Calu3 (cell line): ENCODE results near the gene WBP2. TPM values are rescaled to one million over a fixed set of nuclear protein-coding genes. Genes with fewer than 3 reads are reported as not detected.

ENCODE experiments used
- BruUV-seq: library from RNA; stranded (reverse); fragments of 400-500 nt; replicated peaks from 2 replicates; lab custom pipeline; 2021; lab: Mats Ljungman, UMichigan
- CTCF ChIA-PET: fragments of 300-600 bp; sonication (Branson Sonifier 250); formaldehyde crosslinking; loops from one replicate; lab custom pipeline; 2022; ENCODE audit warnings: antibody characterized with exemption; lab: Charles Lee
- DNase-seq: peaks from one replicate; pipeline ENCODE4 v3.0.0; 2022
- H3K27ac Mint-ChIP-seq: one replicate; pipeline ENCODE4 v1.8.0; 2022; ENCODE audit warnings: mixed read lengths; ENCODE audit not compliant: unreplicated experiment
- H3K27me3 Mint-ChIP-seq: one replicate; pipeline ENCODE4 v1.8.0; 2022; ENCODE audit warnings: mixed read lengths; ENCODE audit not compliant: unreplicated experiment
- H3K36me3 Mint-ChIP-seq: one replicate; pipeline ENCODE4 v1.8.0; 2022; ENCODE audit warnings: mild to moderate bottlenecking, moderate library complexity, mixed read lengths; ENCODE audit not compliant: insufficient read depth, unreplicated experiment
- H3K4me1 Mint-ChIP-seq: one replicate; pipeline ENCODE4 v1.8.0; 2022; ENCODE audit warnings: mild to moderate bottlenecking, low read depth, mixed read lengths; ENCODE audit not compliant: unreplicated experiment
- H3K4me3 Mint-ChIP-seq: one replicate; pipeline ENCODE4 v1.8.0; 2022; ENCODE audit warnings: mild to moderate bottlenecking, low read depth, moderate library complexity, mixed read lengths; ENCODE audit not compliant: unreplicated experiment
- H3K9me3 Mint-ChIP-seq: one replicate; pipeline ENCODE4 v1.8.0; 2022; ENCODE audit warnings: low read depth, mixed read lengths; ENCODE audit not compliant: unreplicated experiment
- CTCF ChIP-seq: fragments of 200-600 bp; IDR thresholded peaks from one replicate; pipeline ENCODE4 v1.8.0; 2022; ENCODE audit warnings: antibody characterized with exemption; ENCODE audit not compliant: unreplicated experiment
- intact Hi-C: fragments of 100-400 bp; cut with micrococcal nuclease; formaldehyde crosslinking; loops from one replicate; pipeline ENCODE4 v1.10.0; 2022; ENCODE audit not compliant: unreplicated experiment
- total RNA-seq: library from RNA; stranded (reverse); gene quantifications from 2 replicates; pipeline ENCODE4 v1.2.3, GENCODE V29; 2022

WBP2 gene
- total RNA-seq, 1 experiment from 2014 or later, result 126 TPM

- TF ChIP-seq CTCF, result peak; percentile 90
- intact Hi-C loops, result loop anchor here (5.0 kb wide), 1 partner anchor 42 kb away; no protein-coding TSS in a partner anchor
- Mint-ChIP-seq H3K27me3 (no peaks in the 10 kb centered on the region), H3K9me3 (no peaks in the 10 kb centered on the region), H3K4me1 (peaks cover 18% of the 10 kb centered on the region), H3K4me3 (peak overlapping the region; percentile 68), H3K36me3 (peaks cover 76% of the 10 kb centered on the region), H3K27ac (peak overlapping the region; percentile 94)
- no TSS peak for BruUV-seq
- DNase-seq, result peak; percentile 96
- CTCF ChIA-PET, result interaction anchor here (0.5 to 4.2 kb wide), 15 partner anchors 10 to 1335 kb away, joined by 3 to 46 read pairs (median 4); partner anchors contain the start of genes MRPL38, TRIM47, TRIM65 and WBP2
Observed at GRCh38 chr17:75845058-75845711, 9.9 kb downstream of the WBP2 start.

DNA sequence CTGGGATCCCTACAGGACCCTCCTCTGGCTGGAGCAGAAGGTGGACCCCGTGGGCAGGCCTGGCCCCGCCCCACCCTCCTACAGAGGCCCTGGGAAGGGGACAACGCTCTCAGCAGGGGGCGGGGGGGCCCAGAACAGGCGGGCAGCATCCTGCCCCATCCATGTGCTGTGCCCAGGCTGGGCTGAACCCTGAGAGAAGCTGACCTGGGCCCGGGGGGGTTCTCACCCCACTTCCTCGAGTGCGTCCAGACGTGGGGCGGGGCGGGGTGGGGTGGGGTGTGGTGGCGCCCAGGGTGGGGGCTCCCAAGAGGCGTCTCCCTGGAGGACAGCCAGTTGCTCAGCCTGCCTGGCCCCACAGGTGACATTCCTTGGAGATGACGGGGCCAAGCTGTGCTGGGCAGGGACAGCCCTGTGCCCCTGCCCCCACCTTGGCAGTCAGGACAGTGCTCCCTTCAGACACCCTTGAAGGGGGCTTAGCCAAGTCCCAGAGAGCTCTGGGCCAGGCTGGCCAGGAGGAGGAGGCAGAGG is 10.5 kb downstream of the WBP2 start:
- peaks cover 18% of the 10 kb centered on the region for H3K4me1 Mint-ChIP-seq
- H3K36me3 Mint-ChIP-seq, result peaks cover 73% of the 10 kb centered on the region
- peak overlapping the region; percentile 68 for H3K4me3 Mint-ChIP-seq
- peak overlapping the region; percentile 94 for H3K27ac Mint-ChIP-seq
- CTCF ChIA-PET, result interaction anchor here (0.6 to 4.2 kb wide), 11 partner anchors 11 to 68 kb away, joined by 3 to 46 read pairs (median 7); partner anchors contain the start of genes TRIM47, TRIM65 and WBP2
- no peaks in the 10 kb centered on the region for H3K27me3 Mint-ChIP-seq
- intact Hi-C loops, result loop anchor here (5.0 kb wide), 1 partner anchor 43 kb away; no protein-coding TSS in a partner anchor
- TF ChIP-seq CTCF, result no peak
- no TSS peak for BruUV-seq
- peak; percentile 96 for DNase-seq
- H3K9me3 Mint-ChIP-seq, result no peaks in the 10 kb centered on the region

GRCh38 chr17:75843577-75844529 is 11.3 kb downstream of the WBP2 start, which contains the start of gene UNC13D:
Gene UNC13D (minus strand): TSS chr17:75844404. CDS start chr17:75844337, 67 bp downstream.
- H3K36me3 Mint-ChIP-seq, result peaks cover 73% of the 10 kb centered on the region
- H3K4me1 Mint-ChIP-seq, result peaks cover 18% of the 10 kb centered on the region
- CTCF ChIA-PET, result interaction anchor here (0.7 to 4.2 kb wide), 8 partner anchors 11 to 64 kb away, joined by 3 to 46 read pairs (median 8); partner anchors contain the start of genes TRIM47 and WBP2
- intact Hi-C loops, result no loop called here
- BruUV-seq, result TSS peak; percentile 44
- peak within 1 kb of the TSS; percentile 94 for H3K27ac Mint-ChIP-seq
- peak; percentile 9 for TF ChIP-seq CTCF
- H3K9me3 Mint-ChIP-seq, result no peaks in the 10 kb centered on the region
- H3K27me3 Mint-ChIP-seq, result no peaks in the 10 kb centered on the region
- peak within 1 kb of the TSS; percentile 68 for H3K4me3 Mint-ChIP-seq
- DNase-seq, result peak; percentile 36
